Hematopoietic multipotent progenitor cell treated with erythropoietin and hydrocortisone succinate and interleukin-3 and kit ligand, for 8 days (in vitro differentiated cells): ENCODE data around the gene SLC25A21.
A peak's percentile ranks its signal among the peaks of the same experiment; 100 is the strongest.
"Not testable (repeated sequence)": the region's sequence is repeated elsewhere in the genome, so short reads cannot be mapped to it uniquely, and the experiment has no call there.

Source experiments
- DNase-seq: peaks from one replicate; pipeline ENCODE4 v3.0.0-alpha.2; 2015

The SLC25A21 gene

DNA sequence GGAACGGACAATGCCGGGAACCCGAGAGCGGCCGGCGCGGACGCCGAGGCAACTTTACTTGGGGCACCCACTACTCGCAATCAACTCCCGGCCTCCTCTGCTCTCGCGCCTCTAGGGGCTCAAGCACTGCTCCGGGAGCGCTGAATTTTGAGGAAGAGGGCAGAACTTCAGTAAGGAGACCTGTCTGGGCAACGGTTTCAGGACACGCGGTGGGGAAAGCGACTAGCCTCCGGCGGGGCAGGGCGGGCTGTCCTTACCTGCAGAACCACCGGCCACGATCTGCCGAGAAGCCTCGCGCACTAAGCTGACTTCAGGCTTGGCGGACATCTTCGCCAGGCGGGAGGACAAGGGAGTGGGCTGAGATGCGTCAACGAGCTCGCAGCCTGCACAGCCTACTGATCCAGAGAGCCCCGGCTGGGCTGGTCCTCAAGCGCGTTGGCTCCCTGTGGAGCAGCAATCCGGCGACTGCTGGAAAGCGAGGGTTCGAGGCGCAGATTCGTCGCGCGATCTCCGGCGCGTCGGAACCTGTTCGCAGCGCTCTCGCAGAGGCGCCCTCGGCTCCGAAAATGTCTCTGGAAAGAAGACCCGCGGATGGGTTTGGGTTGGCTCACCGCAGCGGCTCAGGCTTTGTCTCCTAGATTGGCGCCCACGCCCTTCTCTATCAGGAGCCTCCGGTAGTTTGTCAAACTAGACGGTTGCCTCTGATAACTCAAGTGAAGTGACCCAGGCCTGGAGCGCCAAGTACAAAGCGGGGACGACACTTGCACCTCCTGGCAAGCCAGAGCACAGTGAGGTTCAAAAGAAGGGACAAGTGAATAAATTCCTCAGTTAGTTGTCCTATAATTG lies at the start of gene SLC25A21:
TSS of gene SLC25A21 (minus strand) at position 583 of the 846 bp plus-strand sequence.
- DNase-seq: peak; percentile 97

DNA sequence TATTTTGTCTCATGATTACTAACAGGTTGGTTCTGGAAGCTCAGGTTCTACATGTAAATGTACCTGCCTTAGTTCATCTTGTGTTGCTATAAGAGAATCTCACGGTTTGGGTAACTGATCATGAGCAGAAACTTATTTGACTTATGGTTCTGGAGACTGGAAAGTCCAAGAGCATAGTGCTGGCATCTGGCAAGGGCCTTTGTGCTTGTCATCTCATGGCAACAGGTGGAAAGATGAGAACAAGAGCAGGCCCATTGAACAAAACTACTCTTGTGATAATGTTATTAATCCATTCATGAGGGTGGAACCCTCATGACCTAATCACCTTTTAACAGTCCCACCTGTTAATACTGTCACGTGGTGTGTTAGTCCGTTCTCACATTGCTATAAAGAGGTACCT lies 48.7 kb upstream of the SLC25A21 start:
- DNase-seq: no peak

DNA sequence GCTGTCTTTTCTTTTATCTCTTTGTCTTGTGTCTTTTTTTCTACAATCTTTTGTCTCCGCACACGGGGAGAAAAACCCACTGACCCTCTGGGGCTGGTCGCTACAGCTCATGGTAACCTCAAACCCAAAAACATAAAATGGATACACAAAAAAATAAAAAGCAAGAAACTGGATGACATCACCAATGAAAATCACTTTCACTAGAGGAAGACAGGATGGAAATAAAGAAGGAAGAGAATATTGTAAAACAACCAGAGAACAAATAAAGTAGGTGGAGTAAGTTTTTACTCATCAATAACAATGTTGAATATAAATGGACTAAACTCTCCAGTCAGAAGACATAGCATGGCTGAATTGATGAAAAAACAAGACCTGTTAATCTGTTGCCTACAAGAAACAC lies 42.9 kb upstream of the SLC25A21 start:
- DNase-seq: no peak

DNA sequence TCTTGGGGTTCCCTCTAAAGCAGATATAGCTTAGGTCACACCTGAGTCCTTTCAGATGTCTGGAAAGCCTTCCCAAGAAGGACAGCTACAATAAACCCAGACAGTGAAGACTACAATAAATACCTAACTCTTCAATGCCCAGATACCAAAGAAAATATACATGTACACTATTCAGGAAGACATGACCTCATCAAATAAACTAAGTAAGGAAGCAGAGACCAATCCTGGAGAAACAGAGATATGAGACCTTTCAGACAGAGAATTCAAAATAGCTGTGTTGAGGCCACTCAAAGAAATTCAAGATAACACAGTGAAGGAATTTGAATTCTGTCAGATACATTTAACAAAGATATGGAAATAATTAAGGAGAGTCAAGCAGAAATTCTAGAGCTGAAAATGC lies 40.6 kb upstream of the SLC25A21 start:
- DNase-seq: no peak

DNA sequence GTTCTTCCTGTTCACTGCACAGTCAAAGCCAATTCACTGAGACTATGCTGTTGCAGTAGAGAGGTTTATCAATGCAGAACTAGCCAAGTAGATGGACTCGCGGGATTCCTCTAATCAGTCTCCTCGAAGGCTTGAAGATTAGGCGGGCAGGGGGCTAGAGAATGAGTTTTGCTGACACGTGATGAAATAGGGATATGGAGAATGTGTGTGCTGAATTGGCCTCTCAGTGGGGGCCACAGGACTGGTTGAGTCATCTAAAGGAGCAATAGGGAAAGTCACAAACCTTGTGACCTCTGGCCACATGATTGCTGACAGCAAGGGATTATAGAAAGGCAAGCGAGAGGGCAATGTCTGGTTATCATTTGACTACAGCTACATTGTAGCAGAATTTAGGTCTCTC lies 38.0 kb upstream of the SLC25A21 start:
- no peak for DNase-seq

DNA sequence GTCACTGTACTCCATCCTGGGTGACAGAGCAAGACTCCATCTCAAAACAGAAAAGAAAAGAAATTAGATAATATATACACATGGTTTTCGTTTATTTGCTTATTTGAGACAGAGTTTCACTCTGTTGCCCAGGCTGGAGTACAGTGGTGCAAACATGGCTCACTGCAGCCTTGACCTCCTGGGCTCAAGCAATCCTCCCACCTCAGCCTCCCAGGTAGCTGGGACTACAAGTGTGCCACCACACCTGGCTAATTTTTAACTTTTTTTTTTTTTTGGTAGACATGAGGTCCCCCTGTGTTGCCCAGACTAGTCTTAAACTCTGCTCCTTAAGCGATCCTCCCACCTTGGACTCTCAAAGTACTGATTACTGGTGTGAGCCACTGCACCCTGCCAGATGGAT lies 37.2 kb upstream of the SLC25A21 start:
- DNase-seq: not testable (repeated sequence)

DNA sequence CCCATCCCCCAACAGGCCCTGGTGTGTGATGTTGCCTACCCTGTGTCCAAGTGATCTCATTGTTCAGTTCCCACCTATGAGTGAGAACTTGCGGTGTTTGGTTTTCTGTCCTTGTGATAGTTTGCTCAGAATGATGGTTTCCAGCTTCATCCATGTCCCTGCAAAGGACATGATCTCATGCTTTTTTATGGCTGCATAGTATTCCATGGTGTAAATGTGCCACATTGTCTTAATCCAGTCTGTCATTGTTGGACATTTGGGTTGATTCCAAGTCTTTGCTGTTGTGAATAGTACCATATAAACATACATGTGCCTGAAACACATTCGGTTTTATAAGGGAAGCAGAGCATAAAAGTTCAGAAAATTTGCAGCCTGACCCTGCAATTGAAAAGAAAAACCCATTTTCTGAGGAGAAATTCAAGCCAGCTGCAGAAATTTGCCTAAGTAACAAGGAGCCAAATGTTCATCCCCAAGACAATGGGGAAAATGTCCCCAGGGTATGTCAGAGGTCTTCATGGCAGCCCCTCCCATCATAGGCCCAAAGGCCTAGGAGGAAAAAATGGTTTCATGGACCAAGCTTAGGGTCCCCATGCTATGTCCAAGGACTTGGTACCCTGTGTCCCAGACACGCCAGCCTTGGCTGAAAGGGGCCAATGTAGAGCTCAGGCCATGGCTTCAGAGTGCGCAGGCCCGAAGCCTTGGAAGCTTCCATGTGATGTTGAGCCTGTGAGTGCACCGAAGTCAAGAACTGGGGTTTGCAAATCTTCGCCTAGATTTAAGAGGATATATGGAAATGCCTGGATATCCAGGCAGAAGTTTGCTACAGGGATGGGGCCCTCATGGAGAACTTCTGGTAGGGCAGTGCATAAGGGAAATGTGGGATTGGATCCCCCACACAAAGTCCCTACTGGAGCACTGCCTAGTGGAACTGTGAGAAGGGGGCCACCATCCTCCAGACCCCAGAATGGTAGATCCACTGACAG lies 33.5 kb upstream of the SLC25A21 start:
- not testable (repeated sequence) for DNase-seq

DNA sequence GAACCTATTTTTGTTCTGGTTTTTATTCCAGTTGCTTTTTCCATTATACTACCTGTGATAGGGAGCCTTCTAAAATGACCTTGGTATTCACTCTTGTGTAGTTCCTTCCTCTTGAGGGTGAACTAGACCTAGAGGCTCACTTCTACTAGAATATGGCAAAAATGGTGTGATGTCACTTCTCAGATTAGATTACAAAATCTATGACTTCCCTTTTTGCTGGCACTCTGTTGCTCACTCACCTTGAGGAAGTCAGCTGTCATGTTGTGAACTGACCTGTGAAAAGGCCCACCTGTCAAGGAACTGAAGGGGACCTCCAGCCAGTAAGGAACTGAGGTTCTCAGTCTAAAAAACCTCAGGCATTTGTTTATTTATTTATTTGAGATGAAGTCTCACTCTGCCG lies 31.0 kb upstream of the SLC25A21 start:
- no peak for DNase-seq

DNA sequence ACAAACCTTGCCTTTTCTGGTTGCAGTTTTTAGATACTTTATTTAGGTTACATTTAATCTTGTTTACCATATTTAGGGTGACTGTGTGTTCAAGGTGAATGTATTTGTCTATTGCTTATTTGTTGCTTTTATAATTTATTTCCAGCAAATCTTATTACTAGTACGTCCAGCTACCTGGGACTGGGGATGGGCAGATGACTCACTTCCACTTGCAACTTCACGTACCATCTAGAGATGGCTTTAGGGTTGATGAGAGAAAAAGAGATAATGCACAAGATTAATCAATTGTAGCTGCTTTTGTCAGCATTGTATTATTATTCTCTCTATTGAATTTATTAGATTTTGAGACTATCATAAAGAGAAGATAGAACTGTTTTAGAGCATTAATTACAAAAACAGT lies 30.4 kb upstream of the SLC25A21 start:
- DNase-seq: no peak

DNA sequence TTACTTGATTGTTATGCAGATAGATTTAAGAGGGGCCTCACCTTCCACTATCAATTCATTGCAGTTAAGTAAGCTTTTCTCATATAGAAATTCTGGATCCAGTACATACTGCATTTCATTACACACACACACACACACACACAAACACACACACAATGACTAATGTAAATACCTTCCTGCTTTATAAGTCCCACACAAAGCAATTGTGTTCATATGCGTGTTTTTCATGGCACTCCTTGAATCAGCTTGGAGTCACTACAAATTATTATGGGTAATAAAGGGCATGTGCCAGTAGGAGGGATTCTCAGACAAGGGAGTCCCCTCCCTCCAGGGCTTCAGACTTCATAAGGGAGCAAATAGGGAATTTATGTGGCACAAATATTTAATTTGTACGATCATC lies 29.9 kb upstream of the SLC25A21 start:
- DNase-seq: no peak

DNA sequence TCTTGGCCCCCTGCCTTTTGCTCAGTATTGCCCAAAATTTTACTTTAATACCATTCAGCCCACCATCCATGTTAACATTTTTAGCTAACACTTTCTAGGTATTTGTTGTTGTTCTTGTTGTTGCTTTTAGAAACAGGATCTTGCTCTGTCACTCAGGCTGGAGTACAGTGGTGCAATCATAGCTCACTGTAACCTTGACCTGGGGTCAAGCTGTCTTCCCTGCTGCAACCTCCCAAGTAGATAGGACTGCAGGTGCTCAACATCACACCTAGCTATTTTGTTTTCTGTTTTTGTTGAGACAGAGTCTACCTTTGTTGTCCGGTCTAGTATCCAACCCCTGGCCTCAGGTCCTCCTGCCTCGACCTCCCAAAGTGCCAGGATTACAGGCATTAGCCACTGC lies 29.3 kb upstream of the SLC25A21 start:
- no peak for DNase-seq

DNA sequence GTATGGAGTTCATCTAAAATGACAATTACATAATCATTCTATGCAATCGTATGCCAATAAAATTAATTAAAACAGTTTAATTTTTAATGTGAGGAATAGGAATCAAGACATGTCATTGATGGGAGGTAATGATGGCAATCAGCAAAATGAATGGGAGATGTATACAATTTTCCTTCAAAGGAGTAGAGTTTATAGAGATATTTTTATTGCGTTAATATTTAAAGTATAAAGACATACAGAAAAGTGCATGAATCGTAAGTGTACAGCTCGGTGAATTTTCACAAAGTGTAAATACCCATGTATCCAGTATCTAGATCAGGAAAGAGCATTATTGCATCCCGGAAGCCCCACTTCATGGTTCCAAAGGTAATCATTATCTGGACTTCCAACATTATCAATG lies 26.5 kb upstream of the SLC25A21 start:
- no peak for DNase-seq

DNA sequence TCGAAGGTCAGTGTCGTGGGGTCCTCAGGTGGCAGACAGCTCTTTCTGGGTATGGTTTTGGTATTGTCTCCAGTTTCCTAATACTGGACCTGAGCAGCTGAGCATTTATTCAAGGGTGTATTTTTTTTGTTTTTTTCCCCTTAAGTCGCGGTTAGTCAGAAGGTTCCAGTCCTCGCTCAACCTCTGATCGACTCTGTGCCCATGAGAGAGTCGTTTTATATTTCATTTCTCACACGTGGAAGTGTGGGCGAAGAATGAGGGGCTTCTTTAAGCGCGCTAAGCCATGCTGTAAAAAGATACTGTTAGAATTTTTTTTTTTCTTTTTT lies 25.8 kb upstream of the SLC25A21 start:
- DNase-seq: no peak

DNA sequence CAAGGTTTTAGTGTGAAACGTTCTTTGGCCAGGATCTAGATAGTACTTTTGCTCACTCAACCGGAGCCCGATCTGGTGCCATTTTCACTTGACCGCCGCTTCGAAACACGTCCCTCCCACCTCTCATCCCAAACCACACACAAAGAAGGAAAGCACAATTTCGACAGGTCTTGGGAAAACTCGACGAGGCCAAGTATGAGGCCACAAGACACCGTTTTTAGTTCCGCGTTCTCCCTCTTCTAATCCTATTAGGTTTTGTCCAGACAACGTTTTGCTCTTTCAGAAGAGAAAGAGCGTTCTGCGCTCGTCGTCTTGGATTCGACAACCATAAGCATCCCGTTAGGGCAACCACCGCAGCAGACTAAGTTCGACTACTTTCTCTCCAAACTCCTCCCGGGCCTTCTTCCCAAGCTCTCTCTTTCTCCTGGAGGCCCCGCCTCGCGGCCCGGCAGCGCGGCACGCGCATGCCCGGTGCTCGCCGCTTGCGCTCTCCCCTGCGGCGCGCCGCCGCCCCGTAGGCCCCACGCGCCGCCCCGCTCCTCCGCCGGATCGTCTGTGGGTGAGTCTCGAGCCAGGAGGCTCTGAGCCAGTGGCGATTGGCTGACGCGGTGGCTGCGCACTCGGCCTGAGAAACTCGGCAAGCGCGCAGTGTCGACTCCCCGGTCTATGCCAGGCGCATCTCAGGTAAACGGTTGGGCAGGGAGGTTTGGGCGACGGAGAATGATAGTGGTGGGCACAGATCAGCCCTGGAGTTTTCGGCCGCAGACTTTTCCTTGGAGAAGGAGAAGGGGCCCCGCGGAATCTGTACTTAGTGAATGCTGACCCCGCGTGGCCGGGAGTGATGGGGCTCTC lies 25.2 kb upstream of the SLC25A21 start, which contains the start of gene MIPOL1:
TSS of gene MIPOL1 (plus strand) at position 517 of the 852 bp plus-strand sequence. CDS start 49,952 bp downstream, outside the sequence.
- DNase-seq: peak; percentile 84

DNA sequence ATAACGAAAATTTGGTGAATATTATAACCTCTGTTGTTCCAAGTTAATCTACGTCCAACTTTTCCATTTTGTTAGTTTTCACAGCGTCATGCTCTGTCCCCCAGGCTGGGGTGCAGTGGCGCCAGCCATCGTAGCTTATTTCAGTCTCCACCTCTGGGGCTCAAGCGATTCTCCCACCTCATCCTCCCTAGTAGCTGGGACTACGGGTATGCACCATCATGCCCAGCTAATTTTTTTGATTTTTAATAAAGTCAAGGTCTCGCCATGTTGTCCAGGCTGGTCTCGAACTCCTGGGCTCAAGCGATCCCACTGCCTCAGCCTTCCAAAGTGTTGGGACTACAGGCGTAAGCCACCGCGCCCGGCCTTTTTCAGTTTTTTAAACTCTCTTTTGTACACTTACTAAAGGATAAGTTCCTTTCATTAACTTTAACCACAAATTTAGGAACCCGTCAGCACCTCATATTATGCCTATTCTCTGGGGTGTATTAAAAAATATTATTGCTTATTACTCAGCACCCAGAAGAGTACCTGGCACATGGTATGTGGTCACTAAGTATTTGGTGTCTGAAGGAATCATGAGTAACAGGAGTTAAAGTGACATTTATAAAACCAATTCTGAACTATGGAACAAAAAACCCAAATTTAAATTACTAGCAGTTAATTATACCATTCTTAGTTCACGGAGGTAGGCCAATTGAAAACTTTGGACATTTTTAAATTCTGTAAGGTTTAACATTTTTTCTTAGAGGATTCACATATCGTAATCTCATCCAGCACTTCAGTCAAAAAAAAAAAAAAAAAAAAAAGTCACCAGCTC lies 24.4 kb upstream of the SLC25A21 start:
- no peak for DNase-seq

DNA sequence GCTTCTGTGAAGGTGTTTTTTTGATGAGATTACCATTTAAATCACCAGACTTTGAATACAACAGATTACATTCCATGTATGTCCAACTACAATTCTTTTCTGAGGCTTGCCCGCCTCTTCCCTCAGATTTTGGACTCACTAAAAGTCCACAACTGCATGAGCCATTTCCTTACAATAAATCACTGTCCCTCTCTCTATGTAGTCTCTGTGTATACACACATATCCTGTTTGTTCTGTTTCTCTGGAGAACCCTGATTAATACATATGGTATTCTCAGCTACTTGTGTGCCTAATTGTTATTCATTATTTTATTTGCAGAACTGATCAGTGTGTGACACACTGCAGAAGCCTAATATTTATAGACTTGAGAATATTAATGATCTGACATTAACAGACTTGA lies 22.9 kb upstream of the SLC25A21 start:
- no peak for DNase-seq

DNA sequence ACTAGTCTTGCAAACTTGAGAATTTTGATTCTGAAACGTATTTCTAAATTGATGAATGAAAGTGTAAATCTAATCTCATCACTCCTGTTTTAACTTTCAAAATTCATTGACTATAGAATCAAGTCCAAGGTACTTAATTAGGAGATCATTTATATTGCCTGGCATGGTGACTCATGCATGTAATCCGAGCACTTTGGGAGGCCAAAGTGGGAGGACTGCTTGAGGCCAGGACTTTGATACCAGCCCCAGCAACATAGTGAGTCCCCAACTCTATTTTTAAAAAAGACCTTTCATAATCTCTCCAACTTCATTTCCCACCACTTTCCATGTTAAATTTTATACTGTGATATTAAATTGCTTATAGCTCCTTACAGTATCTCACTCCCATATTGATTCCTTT lies 22.3 kb upstream of the SLC25A21 start:
- DNase-seq: no peak

DNA sequence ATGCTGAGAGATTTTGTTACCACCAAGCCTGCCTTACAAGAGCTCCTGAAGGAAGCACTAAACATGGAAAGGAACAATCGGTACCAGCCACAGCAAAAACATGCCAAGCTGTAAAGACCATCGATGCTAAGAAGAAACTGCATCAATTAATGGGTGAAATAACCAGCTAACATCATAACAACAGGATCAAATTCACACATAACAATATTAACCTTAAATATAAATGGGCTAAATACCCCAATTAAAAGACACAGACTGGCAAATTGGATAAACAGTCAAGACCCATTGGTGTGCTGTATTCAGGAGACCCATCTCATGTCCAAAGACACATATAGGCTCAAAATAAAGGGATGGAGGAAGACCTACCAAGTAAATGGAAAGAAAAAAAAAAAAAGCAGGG lies 17.3 kb upstream of the SLC25A21 start:
- DNase-seq: not testable (repeated sequence)

DNA sequence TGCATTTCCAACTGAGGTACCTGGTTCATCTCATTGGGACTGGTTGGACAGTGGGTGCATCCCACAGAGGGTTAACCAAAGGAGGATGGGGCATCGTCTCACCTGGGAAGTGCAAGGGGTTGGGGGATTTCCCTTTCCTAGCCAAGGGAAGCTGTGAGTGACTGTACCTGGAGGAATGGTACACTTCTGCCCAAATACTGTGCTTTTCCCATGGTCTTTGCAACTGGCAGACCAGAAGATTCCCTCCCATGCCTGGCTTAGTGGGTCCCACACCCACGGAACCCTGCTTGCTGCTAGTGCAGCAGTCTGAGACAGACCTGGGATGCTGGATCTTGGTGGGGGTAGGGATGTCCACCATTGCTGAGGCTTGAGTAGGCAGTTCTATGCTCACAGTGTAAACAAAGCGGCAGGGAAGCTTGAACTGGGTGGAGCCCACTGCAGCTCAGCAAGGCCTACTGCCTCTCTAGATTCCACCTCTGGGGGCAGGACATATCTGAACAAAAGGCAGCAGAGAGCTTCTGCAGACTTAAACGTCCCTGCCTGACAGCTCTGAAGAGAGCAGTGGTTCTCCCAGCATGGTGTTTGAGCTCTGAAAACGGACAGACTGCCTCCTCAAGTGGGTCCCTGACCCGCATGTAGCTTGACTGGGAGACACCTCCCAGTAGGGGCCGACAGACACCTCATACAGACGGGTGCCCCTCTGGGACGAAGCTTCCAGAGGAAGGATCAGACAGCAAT lies 15.6 kb upstream of the SLC25A21 start:
- DNase-seq: not testable (repeated sequence)

DNA sequence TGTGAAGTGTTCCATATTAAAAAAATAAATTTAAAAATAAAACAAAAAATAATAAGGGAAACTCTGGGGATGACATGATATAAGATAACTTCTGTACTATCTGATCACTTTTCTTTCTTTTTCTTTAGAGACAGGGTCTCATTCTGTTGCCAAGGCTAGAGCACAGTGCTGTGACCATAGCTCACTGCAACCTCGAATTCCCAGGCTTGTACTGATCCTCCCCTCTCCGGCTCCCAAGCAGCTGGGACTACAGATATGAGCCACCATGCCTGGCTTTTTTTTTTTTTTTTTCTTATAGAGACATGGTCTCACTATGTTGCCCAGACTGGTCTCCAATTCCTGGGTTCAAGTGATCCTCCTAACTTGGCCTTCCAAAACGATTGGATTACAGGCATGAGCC lies 14.9 kb upstream of the SLC25A21 start:
- no peak for DNase-seq

DNA sequence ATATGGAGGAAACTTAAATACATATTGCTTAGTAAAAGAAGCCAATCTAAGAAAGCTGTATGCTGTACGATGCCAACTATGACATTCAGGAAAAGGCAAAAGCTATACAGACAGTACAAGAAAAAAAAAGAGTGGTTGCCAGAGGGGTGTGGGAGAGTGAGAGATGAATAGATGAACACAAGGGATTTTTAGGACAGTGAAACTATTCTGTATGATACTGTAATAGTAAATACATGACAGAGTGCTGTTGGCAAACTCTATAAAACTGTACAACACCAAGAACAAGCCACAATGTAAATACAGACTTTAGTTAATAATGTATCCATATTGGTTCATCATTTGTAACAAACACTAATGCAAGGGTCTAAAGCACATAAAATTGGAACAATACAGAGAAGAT lies 14.5 kb upstream of the SLC25A21 start:
- DNase-seq: no peak
